Measurements from ENCODE around the gene MTG1. TPM values are rescaled to one million over a fixed set of nuclear protein-coding genes. Genes with fewer than 3 reads are reported as not detected.

MTG1 gene
- total and polyA plus RNA-seq, 2 donors (not counting 1 experiment from before 2014, with no cell fraction given), result 90.0 to 117 TPM

DNA sequence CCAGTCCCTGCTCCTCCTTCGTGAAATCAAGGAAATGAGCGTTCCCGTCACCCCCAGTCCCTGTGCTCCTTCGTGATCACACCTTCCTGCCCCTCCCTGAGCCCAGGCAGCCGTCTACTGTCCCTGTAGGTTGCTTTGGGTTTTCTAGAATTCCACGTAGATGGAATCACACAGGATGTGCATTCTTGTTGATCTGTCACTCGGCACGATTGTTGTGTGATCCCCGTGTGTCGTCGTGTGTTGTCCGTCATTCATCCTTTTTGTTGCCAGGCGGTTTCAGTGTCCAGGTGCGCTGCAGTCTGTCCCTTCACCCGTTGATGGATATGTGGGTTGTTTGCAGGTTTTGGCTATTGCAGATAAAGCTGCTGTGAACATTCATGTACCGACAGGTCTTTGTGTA, 9.4 kb downstream of the MTG1 start:
- Histone ChIP-seq H2AFZ (ENCODE audit: insufficient read depth, low read depth, low read length, poor library complexity, severe bottlenecking) (no peak overlapping the region), H3K4me2 (replicated peaks; ENCODE audit: low read depth, low read length, poor library complexity, severe bottlenecking) (no peak overlapping the region), H3K9me3 (ENCODE audit: control extremely low read depth in 1 of 3, control insufficient read depth in 2 of 3, insufficient read depth in 1 of 3, low read length in 2 of 3) (peaks cover 0 to 3% (median 3%) of the 10 kb centered on the region in 3 donors), H3K27ac (ENCODE audit: low read length in 2 of 2) (no peak overlapping the region), H4K20me1 (ENCODE audit: control insufficient read depth, insufficient read depth, low read length, poor library complexity, severe bottlenecking) (peaks cover 69% of the 10 kb centered on the region), H3K4me1 (ENCODE audit: control insufficient read depth in 2 of 2, insufficient read depth in 2 of 2, low read length in 2 of 2) (peaks cover 23 to 25% of the 10 kb centered on the region in 2 donors), H3K79me2 (ENCODE audit: control insufficient read depth, insufficient read depth, low read length) (peaks cover 24% of the 10 kb centered on the region), H3K27me3 (replicated peaks in 1 of 4; ENCODE audit: control extremely low read depth in 1 of 4, control insufficient read depth in 3 of 4, insufficient read depth in 4 of 4, low read length in 3 of 4) (no peaks in the 10 kb centered on the region), H3K9ac (ENCODE audit: low read length) (no peak overlapping the region), H3K36me3 (replicated peaks in 1 of 2; ENCODE audit: control extremely low read depth in 1 of 2, control insufficient read depth in 1 of 2, extremely low read depth in 1 of 2, insufficient read depth in 2 of 2, low read length in 1 of 2) (peaks cover 7 to 50% of the 10 kb centered on the region in 2 experiments), H3K4me3 (ENCODE audit: control extremely low read depth in 1 of 5, extremely low read depth in 1 of 5, insufficient read depth in 1 of 5, low read depth in 2 of 5, low read length in 4 of 5) (no peak overlapping the region)
- no peak for DNase-seq
- ATAC-seq (ENCODE audit: low read depth), result no peak
- intact Hi-C loops (cut with micrococcal nuclease), result loop anchor here (10.0 kb wide), 1 partner anchor 91 kb away; no protein-coding TSS in a partner anchor
- Mint-ChIP-seq H3K4me3 (no peak overlapping the region), H3K27ac (no peak overlapping the region), H3K9me3 (ENCODE audit: insufficient read depth) (no peaks in the 10 kb centered on the region), H3K27me3 (no peaks in the 10 kb centered on the region), H3K4me1 (peaks cover 56% of the 10 kb centered on the region)
- ChIA-PET CTCF (no interaction called here), POLR2A (no interaction called here)
- 91% methylated on average over 13 of the region's 16 CpGs for WGBS (ENCODE audit: insufficient coverage)
- TF ChIP-seq, protein P1, sequence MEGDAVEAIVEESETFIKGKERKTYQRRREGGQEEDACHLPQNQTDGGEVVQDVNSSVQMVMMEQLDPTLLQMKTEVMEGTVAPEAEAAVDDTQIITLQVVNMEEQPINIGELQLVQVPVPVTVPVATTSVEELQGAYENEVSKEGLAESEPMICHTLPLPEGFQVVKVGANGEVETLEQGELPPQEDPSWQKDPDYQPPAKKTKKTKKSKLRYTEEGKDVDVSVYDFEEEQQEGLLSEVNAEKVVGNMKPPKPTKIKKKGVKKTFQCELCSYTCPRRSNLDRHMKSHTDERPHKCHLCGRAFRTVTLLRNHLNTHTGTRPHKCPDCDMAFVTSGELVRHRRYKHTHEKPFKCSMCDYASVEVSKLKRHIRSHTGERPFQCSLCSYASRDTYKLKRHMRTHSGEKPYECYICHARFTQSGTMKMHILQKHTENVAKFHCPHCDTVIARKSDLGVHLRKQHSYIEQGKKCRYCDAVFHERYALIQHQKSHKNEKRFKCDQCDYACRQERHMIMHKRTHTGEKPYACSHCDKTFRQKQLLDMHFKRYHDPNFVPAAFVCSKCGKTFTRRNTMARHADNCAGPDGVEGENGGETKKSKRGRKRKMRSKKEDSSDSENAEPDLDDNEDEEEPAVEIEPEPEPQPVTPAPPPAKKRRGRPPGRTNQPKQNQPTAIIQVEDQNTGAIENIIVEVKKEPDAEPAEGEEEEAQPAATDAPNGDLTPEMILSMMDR (IDR thresholded peaks at IDR 0.05), result no peak
- no peak for TF ChIP-seq EZH2 (IDR thresholded peaks at IDR 0.05; ENCODE audit: borderline replicate concordance, insufficient read depth, low read depth, low read length, poor library complexity, severe bottlenecking)

DNA sequence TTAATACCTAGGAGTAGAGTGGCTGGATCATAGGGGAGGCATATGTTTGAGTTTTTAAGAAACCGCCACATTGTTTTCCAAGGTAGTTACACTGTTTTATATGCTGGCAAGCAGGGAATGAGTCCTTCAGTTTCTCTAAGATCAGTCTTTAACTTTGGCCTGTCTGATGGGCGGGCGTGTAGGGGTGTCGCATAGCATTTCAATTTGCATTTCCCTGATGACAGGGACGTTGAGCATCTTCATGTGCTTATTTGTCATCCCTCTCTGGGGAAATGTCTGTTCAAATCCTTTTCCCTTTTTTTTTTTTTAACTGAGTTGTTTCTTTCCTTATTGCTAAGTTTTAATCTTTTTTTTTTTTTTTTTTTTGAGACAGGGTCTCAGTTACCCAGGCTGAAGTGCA, 9.8 kb downstream of the MTG1 start:
- Histone ChIP-seq H3K9me3 (ENCODE audit: control extremely low read depth in 1 of 3, control insufficient read depth in 2 of 3, insufficient read depth in 1 of 3, low read length in 2 of 3) (peaks cover 0 to 3% (median 3%) of the 10 kb centered on the region in 3 donors), H3K4me2 (replicated peaks; ENCODE audit: low read depth, low read length, poor library complexity, severe bottlenecking) (no peak overlapping the region), H3K79me2 (ENCODE audit: control insufficient read depth, insufficient read depth, low read length) (peaks cover 24% of the 10 kb centered on the region), H3K36me3 (replicated peaks in 1 of 2; ENCODE audit: control extremely low read depth in 1 of 2, control insufficient read depth in 1 of 2, extremely low read depth in 1 of 2, insufficient read depth in 2 of 2, low read length in 1 of 2) (peaks cover 9 to 50% of the 10 kb centered on the region in 2 experiments), H3K27ac (ENCODE audit: low read length in 2 of 2) (no peak overlapping the region), H3K4me1 (ENCODE audit: control insufficient read depth in 2 of 2, insufficient read depth in 2 of 2, low read length in 2 of 2) (peaks cover 23 to 25% of the 10 kb centered on the region in 2 donors), H2AFZ (ENCODE audit: insufficient read depth, low read depth, low read length, poor library complexity, severe bottlenecking) (no peak overlapping the region), H3K9ac (ENCODE audit: low read length) (no peak overlapping the region), H3K4me3 (ENCODE audit: control extremely low read depth in 1 of 5, extremely low read depth in 1 of 5, insufficient read depth in 1 of 5, low read depth in 2 of 5, low read length in 4 of 5) (no peak overlapping the region), H4K20me1 (ENCODE audit: control insufficient read depth, insufficient read depth, low read length, poor library complexity, severe bottlenecking) (peaks cover 70% of the 10 kb centered on the region), H3K27me3 (replicated peaks in 1 of 4; ENCODE audit: control extremely low read depth in 1 of 4, control insufficient read depth in 3 of 4, insufficient read depth in 4 of 4, low read length in 3 of 4) (no peaks in the 10 kb centered on the region)
- H3K4me3 Mint-ChIP-seq, result no peak overlapping the region
- 100% methylated on average over 2 of the region's 5 CpGs for WGBS (ENCODE audit: insufficient coverage)
- H3K9me3 Mint-ChIP-seq (ENCODE audit: insufficient read depth), result no peaks in the 10 kb centered on the region
- H3K27me3 Mint-ChIP-seq, result no peaks in the 10 kb centered on the region
- DNase-seq (no peak), ATAC-seq (ENCODE audit: low read depth) (no peak)
- TF ChIP-seq EZH2 (IDR thresholded peaks at IDR 0.05; ENCODE audit: borderline replicate concordance, insufficient read depth, low read depth, low read length, poor library complexity, severe bottlenecking), result no peak
- TF ChIP-seq, protein P1 (IDR thresholded peaks at IDR 0.05), result no peak
- ChIA-PET POLR2A (interaction anchor here (0.7 kb wide), 1 partner anchor 51 kb away, joined by 7 read pairs; no protein-coding TSS in a partner anchor), CTCF (interaction anchor here (0.7 kb wide), 1 partner anchor 42 kb away, joined by 3 read pairs; no protein-coding TSS in a partner anchor)
- no peak overlapping the region for H3K27ac Mint-ChIP-seq
- peaks cover 55% of the 10 kb centered on the region for H3K4me1 Mint-ChIP-seq
- intact Hi-C loops (cut with micrococcal nuclease), result loop anchor here (10.0 kb wide), 1 partner anchor 91 kb away; no protein-coding TSS in a partner anchor

Data from B cell (primary cell).